OCI-LY3 (cell line): ENCODE data around the gene CLK2.
"Not testable (repeated sequence)": the region's sequence is repeated elsewhere in the genome, so short reads cannot be mapped to it uniquely, and the experiment has no call there.

Experiments
- H2AFZ ChIP-seq: fragments of 200-600, 300-600 bp; shearing (Covaris generic); 2 replicates; pipeline ENCODE4 v1.6.0; 2014; ENCODE audit warnings: antibody characterized with exemption, low read depth, low read length
- H3K27ac ChIP-seq: fragments of 200-600, 300-600 bp; sonication (generic); 2 replicates; pipeline ENCODE4 v1.5.1; 2014; ENCODE audit warnings: mild to moderate bottlenecking, low read length, moderate library complexity, mixed read lengths
- H3K27me3 ChIP-seq: fragments of 200-600, 300-600 bp; sonication (generic); 2 replicates; pipeline ENCODE4 v1.6.1; 2014; ENCODE audit warnings: low read depth, low read length, mixed read lengths
- H3K36me3 ChIP-seq: fragments of 200-600, 300-600 bp; sonication (generic); replicated peaks from 2 replicates; pipeline ENCODE3; 2014; ENCODE audit warnings: low read depth, low read length, mixed read lengths
- H3K4me1 ChIP-seq: fragments of 300-600, 200-600 bp; sonication (generic); 2 replicates; pipeline ENCODE4 v1.6.1; 2014; ENCODE audit warnings: low read length, mixed read lengths
- H3K4me2 ChIP-seq: fragments of 200-600, 300-600 bp; sonication (generic); 2 replicates; pipeline ENCODE4 v1.6.1; 2014; ENCODE audit warnings: low read length, mixed read lengths
- H3K4me3 ChIP-seq: fragments of 300-600, 200-600 bp; sonication (generic); 2 replicates; pipeline ENCODE4 v1.5.1; 2014; ENCODE audit warnings: antibody characterized with exemption, mild to moderate bottlenecking, low read length, moderate library complexity
- H3K79me2 ChIP-seq: fragments of 300-600, 200-600 bp; shearing (Covaris generic); 2 replicates; pipeline ENCODE4 v1.6.1; 2014; ENCODE audit warnings: mild to moderate bottlenecking, low read length, mixed read lengths
- H3K9ac ChIP-seq: fragments of 300-600, 200-600 bp; shearing (Covaris generic); 2 replicates; pipeline ENCODE4 v1.6.0; 2014; ENCODE audit warnings: mild to moderate bottlenecking, low read length, moderate library complexity
- H3K9me3 ChIP-seq: fragments of 200-600, 300-600 bp; shearing (Covaris generic); 2 replicates; pipeline ENCODE4 v1.6.1; 2014; ENCODE audit warnings: low read length, mixed read lengths; ENCODE audit not compliant: insufficient read depth
- H4K20me1 ChIP-seq: fragments of 200-600, 300-600 bp; sonication (generic); 2 replicates; pipeline ENCODE4 v1.6.1; 2016; ENCODE audit warnings: low read length, mixed read lengths; ENCODE audit not compliant: insufficient read depth
- EZH2phosphoT487 ChIP-seq: fragments of 200-600 bp; shearing (Covaris generic); IDR thresholded peaks from 2 replicates; pipeline ENCODE4 v1.6.1; 2018; ENCODE audit warnings: antibody characterized with exemption, mixed run types, low read depth
- TF ChIP-seq, protein P1 (sequence below): fragments of 200-600, 300-600 bp; sonication (generic); IDR thresholded peaks from 2 replicates; pipeline ENCODE4 v1.5.1; 2014; ENCODE audit warnings: antibody characterized with exemption, low read length, low read depth

Gene CLK2

GRCh38 chr1:155250633-155251449 is 22.5 kb downstream of the CLK2 start:
- TF ChIP-seq, protein P1, sequence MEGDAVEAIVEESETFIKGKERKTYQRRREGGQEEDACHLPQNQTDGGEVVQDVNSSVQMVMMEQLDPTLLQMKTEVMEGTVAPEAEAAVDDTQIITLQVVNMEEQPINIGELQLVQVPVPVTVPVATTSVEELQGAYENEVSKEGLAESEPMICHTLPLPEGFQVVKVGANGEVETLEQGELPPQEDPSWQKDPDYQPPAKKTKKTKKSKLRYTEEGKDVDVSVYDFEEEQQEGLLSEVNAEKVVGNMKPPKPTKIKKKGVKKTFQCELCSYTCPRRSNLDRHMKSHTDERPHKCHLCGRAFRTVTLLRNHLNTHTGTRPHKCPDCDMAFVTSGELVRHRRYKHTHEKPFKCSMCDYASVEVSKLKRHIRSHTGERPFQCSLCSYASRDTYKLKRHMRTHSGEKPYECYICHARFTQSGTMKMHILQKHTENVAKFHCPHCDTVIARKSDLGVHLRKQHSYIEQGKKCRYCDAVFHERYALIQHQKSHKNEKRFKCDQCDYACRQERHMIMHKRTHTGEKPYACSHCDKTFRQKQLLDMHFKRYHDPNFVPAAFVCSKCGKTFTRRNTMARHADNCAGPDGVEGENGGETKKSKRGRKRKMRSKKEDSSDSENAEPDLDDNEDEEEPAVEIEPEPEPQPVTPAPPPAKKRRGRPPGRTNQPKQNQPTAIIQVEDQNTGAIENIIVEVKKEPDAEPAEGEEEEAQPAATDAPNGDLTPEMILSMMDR: peak; percentile 100
- no peak for TF ChIP-seq EZH2phosphoT487
- peaks cover 16% of the 10 kb centered on the region for H3K36me3 ChIP-seq
- peaks cover 20% of the 10 kb centered on the region for H3K4me1 ChIP-seq
- H3K4me2 ChIP-seq: peak overlapping the region; percentile 95
- no peaks in the 10 kb centered on the region for H3K9me3 ChIP-seq
- peak overlapping the region; percentile 58; the same call in 1 of the 2 replicates for H2AFZ ChIP-seq
- H4K20me1 ChIP-seq: no peaks in the 10 kb centered on the region
- H3K79me2 ChIP-seq: peaks cover 5% of the 10 kb centered on the region; the same call in 1 of the 2 replicates
- peak overlapping the region; percentile 0; the same call in 1 of the 2 replicates for H3K27ac ChIP-seq
- peak overlapping the region; percentile 70 for H3K9ac ChIP-seq
- peak overlapping the region; percentile 77 for H3K4me3 ChIP-seq
- no peaks in the 10 kb centered on the region for H3K27me3 ChIP-seq

DNA sequence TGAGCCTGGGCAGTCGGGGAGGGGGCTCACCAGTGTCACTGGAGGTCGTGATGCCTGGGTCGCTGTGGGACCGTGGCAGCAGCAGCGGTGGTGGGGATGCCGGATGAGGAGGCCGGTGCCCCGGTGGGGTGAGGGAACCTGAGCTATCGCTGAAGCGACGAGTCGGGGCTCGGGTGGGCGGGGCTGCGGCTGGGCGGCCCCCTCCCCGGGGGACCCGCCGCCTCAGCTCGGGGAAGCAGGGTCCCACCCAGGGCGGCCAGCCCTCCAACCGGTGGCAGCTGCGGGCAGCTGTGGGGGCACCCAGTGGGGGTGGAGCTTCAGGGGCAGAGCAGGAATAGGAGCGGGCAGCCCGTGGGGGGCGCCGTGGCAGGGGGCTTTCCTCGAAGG is 23.1 kb downstream of the CLK2 start:
- peak overlapping the region; percentile 95 for H3K4me2 ChIP-seq
- no peak overlapping the region; the same call in 1 of the 2 replicates for H3K27ac ChIP-seq
- H3K27me3 ChIP-seq: no peaks in the 10 kb centered on the region
- peaks cover 21% of the 10 kb centered on the region for H3K4me1 ChIP-seq
- H3K4me3 ChIP-seq: peak overlapping the region; percentile 77
- H4K20me1 ChIP-seq: no peaks in the 10 kb centered on the region
- peaks cover 15% of the 10 kb centered on the region for H3K36me3 ChIP-seq
- peaks cover 5% of the 10 kb centered on the region; the same call in 1 of the 2 replicates for H3K79me2 ChIP-seq
- peak overlapping the region; percentile 58; the same call in 1 of the 2 replicates for H2AFZ ChIP-seq
- no peaks in the 10 kb centered on the region for H3K9me3 ChIP-seq
- TF ChIP-seq, protein P1: no peak
- no peak for TF ChIP-seq EZH2phosphoT487
- peak overlapping the region; percentile 70 for H3K9ac ChIP-seq

DNA sequence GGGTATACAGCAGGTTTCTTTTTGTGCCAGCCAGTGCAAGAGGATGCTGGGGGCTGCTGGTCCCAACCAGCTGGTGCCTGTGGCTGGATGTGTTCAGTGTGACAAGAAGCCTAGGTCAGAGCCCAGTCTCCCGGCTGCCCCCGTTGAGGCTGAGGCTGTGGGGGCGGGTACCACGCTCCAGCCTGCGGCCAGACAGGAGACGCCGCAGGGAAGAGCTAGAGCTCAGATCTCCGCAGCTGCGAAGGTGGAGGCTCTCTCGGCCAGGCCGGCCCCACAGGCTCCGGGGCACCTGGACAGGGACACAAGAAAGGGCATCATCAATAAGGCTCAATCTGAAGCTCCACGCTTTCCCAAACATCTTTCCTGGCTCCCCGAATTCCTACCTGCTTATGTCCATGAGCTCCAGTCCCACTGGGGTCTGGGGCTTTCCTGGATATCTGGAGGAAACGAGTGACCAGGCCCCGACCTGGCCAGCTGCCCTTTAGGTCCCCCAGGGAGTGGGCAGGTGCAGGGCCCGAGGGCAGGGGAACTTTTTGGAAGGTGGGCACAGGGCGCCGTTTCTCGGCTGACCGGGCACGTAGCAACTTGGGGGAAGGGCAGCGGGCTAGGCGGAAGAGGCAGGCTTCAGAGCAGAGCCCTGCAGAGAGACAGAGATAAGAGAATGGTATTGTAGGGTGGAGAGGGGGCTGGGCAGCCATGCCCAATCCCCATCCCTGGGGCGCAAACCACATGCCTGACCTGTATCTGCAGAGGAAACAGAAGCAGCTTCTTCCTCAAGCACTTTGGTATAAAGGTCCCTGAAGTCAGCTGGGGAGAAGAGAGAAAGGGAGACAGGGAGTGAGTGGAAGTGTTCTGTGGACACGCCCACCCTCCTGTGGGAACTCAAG is 25.4 kb downstream of the CLK2 start:
- Histone ChIP-seq H4K20me1 (no peaks in the 10 kb centered on the region), H3K27ac (no peak overlapping the region), H3K4me2 (no peak overlapping the region), H3K9ac (no peak overlapping the region), H3K4me3 (no peak overlapping the region), H3K36me3 (peaks cover 15% of the 10 kb centered on the region), H2AFZ (no peak overlapping the region), H3K27me3 (no peaks in the 10 kb centered on the region), H3K9me3 (no peaks in the 10 kb centered on the region), H3K79me2 (peaks cover 8% of the 10 kb centered on the region), H3K4me1 (peaks cover 24% of the 10 kb centered on the region)
- no peak for TF ChIP-seq EZH2phosphoT487
- TF ChIP-seq, protein P1: no peak

DNA sequence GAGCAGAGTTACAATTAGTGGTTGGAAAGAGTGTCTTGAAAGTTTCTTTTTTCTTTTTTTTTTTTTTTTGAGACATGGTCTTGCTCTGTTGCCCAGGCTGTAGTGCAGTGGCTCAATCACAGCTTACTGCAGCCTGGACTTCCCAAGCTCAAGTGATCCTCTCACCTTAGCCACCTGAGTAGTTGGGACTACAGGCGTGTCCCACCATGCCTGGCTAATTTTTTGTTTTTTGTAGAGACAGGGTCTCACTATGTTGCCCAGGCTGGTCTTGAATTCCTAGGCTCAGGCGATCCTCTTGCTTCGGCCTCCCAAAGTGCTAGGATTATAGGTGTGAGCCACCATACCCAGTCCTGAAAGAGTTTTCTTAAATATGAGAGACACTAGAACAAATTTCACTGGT is 26.5 kb downstream of the CLK2 start:
- H2AFZ ChIP-seq, H3K79me2 ChIP-seq, H3K9me3 ChIP-seq, H3K27me3 ChIP-seq, H3K9ac ChIP-seq, H3K4me2 ChIP-seq, H4K20me1 ChIP-seq, H3K4me3 ChIP-seq, H3K27ac ChIP-seq: not testable (repeated sequence)
- H3K4me1 ChIP-seq: peaks cover 26% of the 10 kb centered on the region
- H3K36me3 ChIP-seq: peaks cover 15% of the 10 kb centered on the region
